C4-2B (cell line): ENCODE data around the gene MED19.
A peak's percentile ranks its signal among the peaks of the same experiment; 100 is the strongest.

ENCODE experiments used
- ZFX ChIP-seq: fragments of 450-650 bp; IDR thresholded peaks from 2 replicates; pipeline ENCODE4 v1.6.1; 2017
- TF ChIP-seq, protein P1 (sequence below): fragments of 450-650 bp; conservative IDR thresholded peaks from 2 replicates; pipeline ENCODE4 v1.5.1; 2017; ENCODE audit warnings: mild to moderate bottlenecking

- TF ChIP-seq, protein P1, sequence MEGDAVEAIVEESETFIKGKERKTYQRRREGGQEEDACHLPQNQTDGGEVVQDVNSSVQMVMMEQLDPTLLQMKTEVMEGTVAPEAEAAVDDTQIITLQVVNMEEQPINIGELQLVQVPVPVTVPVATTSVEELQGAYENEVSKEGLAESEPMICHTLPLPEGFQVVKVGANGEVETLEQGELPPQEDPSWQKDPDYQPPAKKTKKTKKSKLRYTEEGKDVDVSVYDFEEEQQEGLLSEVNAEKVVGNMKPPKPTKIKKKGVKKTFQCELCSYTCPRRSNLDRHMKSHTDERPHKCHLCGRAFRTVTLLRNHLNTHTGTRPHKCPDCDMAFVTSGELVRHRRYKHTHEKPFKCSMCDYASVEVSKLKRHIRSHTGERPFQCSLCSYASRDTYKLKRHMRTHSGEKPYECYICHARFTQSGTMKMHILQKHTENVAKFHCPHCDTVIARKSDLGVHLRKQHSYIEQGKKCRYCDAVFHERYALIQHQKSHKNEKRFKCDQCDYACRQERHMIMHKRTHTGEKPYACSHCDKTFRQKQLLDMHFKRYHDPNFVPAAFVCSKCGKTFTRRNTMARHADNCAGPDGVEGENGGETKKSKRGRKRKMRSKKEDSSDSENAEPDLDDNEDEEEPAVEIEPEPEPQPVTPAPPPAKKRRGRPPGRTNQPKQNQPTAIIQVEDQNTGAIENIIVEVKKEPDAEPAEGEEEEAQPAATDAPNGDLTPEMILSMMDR, result no peak
- peak; percentile 43 for TF ChIP-seq ZFX
These were observed 29.4 kb upstream of the MED19 start, which contains the start of gene SELENOH for GRCh38 chr11:57741132-57742086.
